ENCODE measurements around the gene BLOC1S5.

BLOC1S5 gene, protein sequence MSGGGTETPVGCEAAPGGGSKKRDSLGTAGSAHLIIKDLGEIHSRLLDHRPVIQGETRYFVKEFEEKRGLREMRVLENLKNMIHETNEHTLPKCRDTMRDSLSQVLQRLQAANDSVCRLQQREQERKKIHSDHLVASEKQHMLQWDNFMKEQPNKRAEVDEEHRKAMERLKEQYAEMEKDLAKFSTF

DNA sequence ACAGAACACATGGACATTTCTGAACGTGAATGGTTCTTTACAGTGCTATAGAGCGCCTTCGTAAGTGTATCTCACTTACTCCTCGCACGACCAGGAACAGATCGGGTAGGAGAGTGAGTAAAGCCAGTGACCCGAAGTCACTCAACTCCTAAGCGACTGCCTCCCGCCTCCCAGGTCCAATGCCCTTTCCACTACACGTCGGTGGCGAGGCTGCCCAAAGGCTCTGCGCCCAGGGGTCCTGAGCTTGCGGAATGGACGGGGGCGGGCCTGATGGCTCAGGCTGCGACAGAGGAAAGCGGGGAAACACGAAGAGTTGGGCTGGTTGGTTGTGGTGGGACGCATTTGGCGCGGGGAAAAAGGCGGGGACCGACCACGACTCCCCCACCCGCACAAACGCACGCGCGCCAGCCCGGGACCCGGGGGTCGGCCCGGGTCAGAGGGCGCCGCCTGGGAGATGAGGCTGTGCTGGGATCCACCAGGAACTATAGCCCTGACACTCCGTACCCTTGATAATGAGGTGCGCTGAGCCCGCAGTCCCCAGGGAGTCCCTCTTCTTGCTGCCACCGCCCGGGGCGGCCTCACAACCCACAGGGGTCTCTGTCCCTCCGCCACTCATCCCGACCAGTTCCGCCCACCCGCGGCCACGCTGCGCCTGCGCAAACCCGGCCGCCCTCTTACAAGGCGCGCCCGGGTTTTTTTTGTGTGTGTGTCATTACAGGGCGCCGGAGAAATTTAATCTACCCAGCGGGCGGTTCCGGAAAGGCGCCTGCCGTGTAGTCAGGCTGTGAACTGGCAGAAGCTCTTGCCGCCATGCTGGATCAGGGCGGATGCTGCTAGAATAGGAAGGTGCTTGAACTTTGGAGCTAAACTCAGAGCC is at the start of gene BLOC1S5:
BLOC1S5 (minus strand) TSS at position 629 of the 877 bp plus-strand sequence; CDS start at position 616, 13 bp downstream.
- DNase-seq (ENCODE audit: low read depth): peak; percentile 95

DNA sequence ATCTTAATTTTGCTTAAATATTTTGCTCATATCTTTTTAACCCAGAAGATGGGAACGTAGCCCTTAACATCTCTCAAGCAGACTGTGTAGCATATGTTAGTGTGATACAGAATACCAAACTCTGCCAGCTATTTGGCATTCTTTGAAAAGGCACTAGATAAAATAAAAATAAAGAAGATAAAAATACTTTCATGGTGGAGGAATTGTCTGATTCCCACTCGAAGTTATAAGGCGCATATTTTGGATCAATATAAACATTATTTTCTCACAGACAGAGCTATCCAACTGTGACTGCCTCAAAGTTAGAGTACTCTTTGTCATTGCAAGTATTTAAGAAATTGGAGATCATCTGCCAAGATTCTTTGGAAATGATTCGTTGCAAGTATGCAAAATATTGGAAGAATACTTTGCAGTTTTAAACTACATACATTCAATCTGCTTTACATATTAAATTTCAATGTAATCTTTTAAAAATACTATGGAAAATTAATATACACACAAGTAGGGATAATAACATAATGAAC is 49.0 kb upstream of the BLOC1S5 start:
- no peak for DNase-seq (ENCODE audit: low read depth)

DNA sequence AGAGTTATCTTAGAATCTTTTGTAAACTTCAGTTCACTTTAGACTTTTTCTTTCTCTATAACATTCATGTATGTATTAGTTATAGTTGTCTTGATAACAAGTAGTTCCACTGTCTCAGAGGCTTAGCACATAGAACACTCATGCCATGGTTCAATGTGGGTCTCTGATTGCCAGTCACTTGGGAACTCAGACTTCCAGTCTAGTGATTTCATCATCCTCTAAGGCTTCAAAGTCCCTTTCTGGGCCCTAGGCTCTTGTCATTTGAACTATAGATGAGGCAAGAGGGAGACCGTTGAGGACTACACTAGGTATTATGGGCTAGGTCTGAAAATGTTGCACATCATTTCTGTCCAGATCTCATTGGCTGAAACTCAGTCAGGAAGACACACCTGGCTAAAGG is 46.5 kb upstream of the BLOC1S5 start:
- no peak for DNase-seq (ENCODE audit: low read depth)

DNA sequence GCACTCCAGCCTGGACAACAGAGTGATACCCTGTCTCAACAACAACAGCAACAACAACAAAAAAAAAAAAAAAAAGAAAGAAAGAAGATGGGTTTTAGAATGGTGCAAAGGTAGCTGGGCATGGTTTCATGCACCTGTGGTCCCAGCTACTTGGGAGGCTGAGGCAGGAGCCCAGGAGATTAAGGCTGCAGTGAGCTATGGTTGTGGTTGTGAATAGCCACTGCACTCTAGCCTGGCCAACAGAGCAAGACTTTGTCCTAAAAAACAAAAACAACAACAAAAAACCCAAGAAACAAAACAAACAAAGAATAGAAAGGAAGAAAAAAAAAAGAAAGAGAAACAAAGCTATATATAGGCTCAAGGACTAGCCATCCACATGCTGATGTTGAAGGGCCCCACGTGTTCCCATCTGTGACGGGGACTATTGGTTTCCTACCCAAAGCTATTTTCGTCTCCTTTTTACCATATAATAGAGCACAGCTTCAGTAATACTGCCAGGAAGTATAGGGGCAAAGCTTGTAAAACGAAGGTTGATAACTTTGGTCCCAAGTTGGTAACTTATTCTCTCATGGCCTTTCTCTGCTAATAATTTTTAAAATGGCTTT is 46.0 kb upstream of the BLOC1S5 start:
- no peak for DNase-seq (ENCODE audit: low read depth)

DNA sequence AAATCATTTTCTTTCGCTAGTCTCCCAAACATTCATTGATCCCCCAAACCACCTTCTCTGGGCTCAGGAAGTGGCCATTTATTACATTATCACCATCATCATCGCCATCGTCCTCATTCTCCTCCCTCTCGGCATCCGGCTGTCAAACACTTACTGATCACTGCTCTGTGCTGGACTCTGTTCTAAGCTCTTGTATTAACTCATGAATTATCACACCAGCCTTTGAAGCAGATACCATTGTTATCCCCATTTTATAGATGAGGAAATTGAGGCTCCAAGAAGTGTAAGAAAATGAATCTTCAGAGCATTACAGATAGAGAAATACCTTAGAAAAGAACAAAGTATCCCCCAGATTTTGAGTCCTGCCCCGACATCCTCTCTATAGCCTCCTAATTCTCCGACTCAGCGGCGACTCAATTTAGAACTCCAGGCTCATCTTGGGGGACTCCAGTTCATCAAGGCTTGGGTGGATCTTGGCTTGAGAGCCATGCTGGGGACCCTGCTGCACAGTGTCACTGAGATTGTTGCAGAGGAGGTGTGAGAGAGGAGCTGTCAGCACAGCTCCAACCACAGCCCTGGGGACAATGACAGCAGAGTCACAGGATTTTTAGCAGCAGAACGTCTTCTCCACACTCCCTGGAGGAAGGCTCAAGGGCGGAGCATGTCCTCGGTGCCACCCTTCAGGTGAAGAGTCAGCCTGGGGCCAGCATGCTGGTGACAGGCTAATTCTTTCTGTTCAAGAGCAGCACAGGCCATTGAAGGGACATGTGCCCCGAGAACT is 44.8 kb upstream of the BLOC1S5 start:
- DNase-seq (ENCODE audit: low read depth): no peak

DNA sequence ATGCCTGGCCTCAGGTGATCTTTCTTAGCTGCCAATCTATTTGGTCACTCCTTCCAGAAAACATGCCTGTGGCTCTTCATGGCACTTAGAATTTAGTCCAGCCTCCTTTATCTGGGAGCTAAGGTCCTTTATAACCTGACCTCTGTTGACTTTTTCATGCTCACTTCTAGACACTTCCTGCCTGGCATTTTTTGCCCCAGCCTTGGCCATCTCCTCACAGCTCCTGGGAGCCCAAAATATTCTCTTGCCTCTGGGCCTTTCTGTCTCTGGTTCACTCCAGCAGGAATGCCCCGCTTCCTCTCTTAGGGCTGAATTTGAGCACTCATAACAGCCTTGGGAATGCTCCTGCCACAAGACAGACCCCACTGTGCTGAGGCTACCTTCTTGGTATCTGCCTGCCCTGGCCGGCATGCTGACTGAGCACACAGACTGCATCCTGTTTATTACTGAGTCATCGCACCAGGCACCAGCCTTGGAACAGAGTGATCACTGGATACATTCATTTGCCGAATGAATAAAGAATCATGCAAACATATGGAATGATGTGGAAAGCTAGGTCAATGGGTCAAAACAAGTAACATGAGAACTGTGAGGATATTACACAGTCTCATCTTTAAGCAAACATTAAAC is 44.0 kb upstream of the BLOC1S5 start:
- DNase-seq (ENCODE audit: low read depth): no peak

DNA sequence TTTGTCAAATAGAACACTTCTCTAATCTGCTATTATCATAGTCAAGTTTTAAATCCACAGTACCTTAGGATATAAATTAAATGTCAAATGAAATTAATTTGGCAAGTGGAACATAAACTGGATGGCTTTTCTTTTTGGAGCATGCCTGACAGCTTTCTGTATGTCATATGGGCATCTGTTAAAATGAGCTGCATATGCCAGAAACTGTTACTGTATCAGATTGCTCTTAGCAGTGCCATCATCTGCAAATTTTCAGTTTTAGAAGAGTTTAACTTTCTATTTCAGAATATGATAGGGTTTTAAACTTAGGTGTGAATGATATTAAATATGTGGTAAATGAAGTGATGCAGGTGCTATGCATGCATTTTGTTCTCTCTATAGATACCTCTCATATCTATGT is 41.6 kb upstream of the BLOC1S5 start:
- no peak for DNase-seq (ENCODE audit: low read depth)

DNA sequence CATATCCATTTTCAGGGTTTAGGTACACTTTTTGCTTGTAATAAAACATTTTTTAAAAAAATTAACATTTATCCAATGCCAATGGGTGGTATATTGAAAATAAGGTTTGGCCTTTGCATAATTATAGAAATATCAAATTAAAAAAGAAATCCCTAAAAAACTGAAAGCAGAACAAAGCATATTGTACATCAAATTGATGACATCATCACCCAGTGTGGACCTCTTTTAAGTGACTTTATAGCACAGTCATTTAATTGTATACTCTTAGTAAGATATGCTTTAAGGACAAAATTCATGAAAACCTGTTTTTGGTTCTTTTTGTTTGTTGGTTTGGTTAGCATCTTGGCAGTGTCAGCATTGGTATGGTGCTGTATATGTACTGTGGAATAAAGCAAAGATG is 39.5 kb upstream of the BLOC1S5 start:
- no peak for DNase-seq (ENCODE audit: low read depth)

DNA sequence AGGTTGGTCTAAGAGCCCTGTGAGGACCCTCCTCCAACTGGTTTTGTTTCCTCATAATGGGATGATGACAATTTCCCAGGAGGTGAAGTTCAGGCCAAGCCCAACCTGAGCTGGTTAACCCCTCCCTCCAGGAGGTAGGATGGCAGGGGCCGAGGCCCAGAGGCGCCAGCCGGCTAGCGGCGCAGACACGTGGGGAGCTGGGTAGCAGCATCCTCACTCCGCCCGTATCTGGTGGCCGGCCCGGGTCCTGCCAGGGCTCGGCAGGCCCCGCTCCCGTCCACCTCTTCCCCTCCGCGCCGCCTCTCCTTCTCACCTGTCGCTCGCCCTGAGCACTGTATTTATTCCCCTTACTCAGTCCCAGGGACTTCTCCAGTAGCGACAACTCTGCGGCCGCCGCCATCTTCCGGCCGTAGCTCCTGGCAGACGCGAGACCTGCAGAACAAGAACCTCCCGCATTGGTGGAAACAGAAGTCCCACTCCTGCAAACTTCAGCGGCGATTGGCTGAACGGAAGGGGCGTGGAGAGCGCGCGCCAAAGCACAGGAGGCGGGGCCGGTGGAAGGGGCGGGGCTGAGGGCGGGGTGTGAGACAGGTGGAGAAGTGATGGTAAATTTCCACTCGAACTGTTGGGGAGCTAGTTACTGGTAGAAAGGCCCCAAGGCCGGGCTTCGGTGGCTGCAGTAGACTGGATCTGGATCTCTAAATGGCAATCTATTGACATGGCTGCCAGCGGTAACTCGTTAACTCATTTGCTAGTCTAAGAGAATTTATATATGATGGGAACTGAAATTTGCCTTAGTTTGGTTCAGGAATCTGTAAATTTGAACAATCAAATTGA is 38.2 kb upstream of the BLOC1S5 start, which contains the start of gene EEF1E1:
EEF1E1 (minus strand) TSS at position 427 of the 837 bp plus-strand sequence; CDS start at position 400, 27 bp downstream.
- DNase-seq (ENCODE audit: low read depth): peak; percentile 89

DNA sequence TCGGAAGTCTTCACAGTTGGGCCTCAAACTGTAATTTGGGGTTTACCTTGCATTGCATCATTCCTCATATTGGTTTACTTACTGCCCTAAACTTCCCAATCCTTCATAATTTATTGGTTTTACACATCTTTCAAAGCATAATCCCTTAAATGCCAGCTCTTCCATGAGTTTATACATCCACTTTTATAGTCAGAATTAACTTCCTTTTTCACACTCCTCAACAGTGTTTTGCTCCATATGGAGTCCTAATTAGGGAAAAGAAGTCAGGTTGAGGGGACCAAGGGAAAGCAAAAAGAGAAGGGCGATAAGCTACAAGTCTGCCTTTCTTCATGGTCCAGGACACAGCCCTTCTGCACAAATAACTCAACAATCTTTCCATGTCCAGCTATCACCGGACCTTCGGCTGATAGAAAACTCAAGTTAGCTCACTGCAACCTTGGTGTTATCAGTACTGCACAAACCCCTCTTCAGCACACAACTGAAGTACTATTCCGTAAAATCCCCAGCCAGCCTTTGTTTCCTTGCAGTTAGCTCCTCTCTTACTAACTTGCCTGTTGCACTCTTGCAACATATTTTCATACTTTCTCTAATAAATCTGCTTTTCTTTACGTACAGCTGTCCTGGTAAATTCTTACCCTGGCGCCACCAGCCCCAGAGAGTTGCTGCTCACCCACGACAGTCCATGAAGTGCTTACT is 36.1 kb upstream of the BLOC1S5 start:
- no peak for DNase-seq (ENCODE audit: low read depth)

DNA sequence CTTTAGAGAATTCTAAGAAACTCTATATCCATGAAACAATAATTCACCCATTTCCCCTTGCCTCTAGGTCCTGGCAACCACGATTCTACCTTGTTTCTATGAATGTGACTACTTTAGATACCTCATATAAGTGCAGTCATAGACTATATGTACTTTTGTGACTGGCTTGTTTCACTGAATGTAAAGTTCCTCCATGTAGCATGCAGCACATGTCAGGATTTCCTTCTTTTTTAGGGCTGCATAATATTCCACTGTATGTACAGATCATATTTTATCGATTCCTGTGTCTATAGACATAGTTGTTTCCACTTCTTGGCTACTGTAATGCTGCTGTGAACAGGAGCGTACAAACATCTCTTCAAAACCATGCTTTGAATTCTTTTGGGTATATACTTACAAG is 26.5 kb upstream of the BLOC1S5 start:
- no peak for DNase-seq (ENCODE audit: low read depth)

DNA sequence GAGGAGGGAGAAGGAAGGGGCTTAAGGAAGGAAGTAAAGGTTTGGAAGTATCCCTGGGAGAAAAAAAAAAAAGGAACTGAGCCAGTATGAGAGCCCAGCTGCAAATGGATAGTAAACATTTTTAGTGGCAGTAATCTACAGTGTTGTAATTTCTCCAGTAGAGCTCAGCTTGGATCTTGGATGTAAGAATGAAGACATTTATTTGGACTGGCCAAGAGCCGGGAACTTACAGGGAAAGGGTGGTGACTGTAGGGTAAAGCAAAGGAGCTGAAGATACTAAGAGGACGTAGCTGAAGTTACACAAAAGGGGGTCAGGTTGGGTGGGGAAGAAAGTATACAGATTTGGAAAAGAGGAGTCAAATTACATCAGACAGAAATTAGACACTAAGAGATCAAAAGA is 24.7 kb upstream of the BLOC1S5 start:
- no peak for DNase-seq (ENCODE audit: low read depth)

DNA sequence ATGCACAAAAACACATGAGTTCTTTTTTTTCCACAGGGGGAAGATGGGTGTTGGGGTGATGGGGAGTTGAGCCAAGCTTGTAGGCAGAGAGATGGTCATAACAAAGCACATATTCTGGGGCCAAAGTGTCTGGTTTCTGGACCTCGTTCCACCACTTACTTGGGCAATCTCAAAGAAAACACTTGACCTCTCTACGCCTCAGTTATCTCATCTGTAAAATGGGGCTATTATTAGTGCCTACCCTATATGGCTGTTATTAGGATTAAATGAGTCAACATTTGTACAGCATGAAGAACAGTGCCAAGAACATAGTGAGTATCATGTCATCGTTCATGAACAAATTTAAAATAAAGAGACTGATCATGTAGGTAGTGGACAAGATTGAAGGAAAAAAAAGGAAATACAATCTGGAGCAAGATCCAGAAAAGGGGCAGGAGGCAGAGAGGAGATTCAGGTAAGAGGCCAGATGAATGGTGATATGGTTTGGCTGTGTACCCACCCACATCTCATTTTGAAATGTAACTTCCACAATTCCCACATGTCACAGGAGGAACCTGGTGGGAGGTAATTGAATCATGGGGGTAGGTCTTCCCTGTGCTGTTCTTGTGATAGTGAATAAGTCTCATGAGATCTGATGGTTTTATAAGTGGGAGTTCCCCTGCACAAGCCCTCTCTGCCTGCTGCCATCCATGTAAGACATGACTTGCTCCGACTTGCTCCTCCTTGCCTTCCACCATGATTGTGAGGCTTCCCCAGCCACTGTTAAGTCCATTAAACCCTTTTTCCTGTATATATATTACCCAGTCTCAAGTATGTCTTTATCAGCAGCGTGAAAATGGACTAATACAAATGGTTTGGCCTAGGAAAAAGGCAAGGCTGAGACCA is 23.9 kb upstream of the BLOC1S5 start:
- no peak for DNase-seq (ENCODE audit: low read depth)

DNA sequence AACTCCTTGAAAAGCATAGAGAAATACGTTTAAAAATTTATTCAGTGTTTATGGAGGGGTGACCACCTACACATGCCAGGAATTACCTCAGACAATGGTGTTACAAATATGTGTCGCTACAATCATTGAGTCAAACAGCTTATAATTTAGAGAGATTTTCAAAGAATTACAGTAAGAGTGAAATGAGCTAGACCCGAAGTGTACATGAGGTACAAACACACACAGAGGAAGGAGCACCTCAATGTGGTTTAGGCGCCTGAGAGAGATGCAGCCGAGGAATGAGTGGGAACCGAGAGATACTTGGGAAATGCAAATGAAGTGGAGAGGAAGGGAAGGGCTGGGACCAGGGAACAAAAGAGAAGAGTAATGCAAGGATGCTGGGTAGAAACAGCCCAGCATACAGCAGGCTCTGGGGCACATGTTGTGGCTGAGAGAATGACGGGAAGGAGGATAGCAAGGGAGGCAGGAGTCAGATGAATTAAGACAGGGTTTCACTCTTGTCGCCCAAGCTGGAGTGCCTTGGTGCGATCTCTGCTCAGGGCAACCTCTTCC is 22.6 kb upstream of the BLOC1S5 start:
- no peak for DNase-seq (ENCODE audit: low read depth)

DNA sequence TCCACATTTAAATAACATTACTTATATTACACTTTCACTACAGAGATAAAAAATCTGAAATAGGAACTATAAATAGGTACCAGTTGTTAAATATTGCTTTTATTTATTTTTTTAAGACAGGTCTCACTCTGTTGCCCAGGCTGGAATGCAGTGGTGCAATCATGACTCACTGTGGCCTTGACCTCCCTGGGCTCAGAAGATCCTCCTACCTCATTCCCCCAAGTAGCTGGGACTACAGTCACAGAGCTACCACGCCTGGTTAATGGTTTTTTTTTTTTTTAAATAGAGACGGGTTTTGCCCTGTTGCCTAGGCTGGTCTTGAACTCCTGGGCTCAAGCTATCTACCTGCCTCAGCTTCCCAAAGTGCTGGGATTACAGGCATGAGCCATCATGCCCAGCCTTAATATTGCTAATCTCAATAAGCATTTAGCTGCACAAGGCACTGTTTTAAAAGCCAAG is 20.9 kb upstream of the BLOC1S5 start:
- DNase-seq (ENCODE audit: low read depth): no peak

DNA sequence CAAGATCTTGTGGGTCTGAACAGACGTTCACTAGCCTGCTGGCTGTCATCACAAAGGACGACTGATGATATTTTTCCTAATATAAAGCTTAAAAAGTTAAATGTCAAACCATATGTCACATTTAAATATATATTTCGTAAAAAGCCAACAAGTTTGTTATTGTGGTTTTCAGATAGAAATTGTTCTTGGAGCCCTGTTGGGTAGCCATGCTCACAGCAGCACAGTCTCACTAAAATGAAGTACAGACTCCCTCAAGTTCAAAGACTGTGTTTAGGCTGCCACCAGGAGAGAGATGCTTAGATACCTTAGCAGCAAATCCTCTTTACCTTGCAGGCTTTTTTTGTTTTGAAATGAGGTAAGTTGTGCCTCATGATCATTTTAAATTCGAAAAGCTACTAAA is 20.4 kb upstream of the BLOC1S5 start:
- no peak for DNase-seq (ENCODE audit: low read depth)

DNA sequence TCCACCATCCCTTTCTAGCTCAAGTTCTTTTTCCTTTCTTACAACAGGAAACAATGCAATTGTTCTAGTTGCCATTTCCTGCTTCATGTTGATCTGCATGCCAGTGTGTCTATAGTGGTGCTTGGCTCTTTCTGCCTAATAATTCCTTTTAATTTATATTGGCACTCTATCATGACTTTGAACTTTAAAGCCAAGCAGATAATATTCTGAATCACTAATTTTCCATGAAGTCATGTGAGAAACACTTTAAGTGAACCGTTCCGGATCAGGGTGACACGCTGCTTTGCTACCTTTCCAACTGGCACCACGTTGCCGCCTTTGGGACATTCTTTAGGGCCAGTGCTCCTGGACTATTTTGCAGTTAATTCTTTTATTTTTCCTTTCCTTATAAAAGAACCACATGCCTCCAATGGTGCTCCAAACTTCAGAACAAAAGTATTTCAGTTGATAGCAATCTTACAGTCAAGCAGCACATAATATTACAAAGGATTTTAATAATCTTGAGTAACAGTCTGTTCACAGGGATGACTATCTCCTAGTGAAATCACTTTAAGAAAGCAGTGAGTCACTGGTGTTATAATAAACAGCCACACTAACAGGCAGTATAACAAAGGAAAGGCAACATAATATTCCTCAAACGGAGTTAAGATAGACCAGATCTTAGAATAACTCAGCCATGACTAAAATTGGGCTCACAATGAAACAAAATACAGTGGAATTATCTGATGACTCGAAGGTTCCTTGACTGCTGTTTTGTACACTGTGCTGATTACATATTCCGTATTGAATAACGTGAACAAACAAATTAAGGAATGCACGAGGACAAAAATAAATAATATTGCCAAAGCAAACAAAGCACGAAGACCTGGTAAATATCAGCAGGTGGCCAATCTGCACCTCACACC is 19.0 kb upstream of the BLOC1S5 start:
- no peak for DNase-seq (ENCODE audit: low read depth)

DNA sequence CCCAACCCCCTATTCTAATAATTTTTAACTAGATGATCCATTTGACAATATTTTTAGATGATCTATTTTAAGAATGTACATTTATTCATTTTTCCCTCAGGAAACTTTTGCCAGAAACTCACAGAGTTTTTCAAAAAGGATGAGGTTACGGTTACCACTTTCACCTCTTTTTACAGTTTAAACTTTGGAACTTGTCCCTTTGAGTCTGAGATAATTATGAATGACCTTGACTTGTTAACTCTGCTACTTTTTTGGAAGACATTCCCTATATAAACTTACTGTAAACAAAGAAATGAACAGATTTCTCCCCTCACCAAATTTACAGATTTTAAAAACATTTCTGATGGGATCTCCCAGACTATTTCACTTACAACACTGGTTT is 18.4 kb upstream of the BLOC1S5 start:
- DNase-seq (ENCODE audit: low read depth): no peak
